GM12878 (cell line): ENCODE measurements around the gene ZNF407. TPM values are rescaled to one million over a fixed set of nuclear protein-coding genes. Genes with fewer than 3 reads are reported as not detected.

Experiments used
- ATAC-seq: fragments of 200-7000 bp; cut with Tn5 transposase; 3 replicates; pipeline ENCODE4 v1.9.1; 2020; ENCODE audit warnings: mild to moderate bottlenecking, moderate library complexity
- BruUV-seq: library from RNA; stranded (reverse); fragments of 400-500 nt; replicated peaks from 2 replicates; lab custom pipeline; 2021; lab: Mats Ljungman, UMichigan
- CTCF ChIA-PET: fragments of 300-600 bp; sonication (Branson Sonifier 250); formaldehyde crosslinking; extraction: SDS; loops from one replicate; lab custom pipeline; 2021; ENCODE audit warnings: inconsistent platforms; lab: Yijun Ruan, JAX
- POLR2A ChIA-PET: fragments of 350-600 bp; formaldehyde crosslinking; extraction: SDS; loops from one replicate; lab custom pipeline; 2021; ENCODE audit warnings: inconsistent platforms; lab: Charles Lee
- RAD21 ChIA-PET: fragments of 300-600 bp; sonication (Branson Sonifier 250); formaldehyde crosslinking; loops from one replicate; lab custom pipeline; 2023; ENCODE audit warnings: antibody characterized with exemption; ENCODE audit not compliant: unreplicated experiment; lab: Charles Lee
- SMC1A ChIA-PET: fragments of 300-600 bp; sonication (Branson Sonifier 250); formaldehyde crosslinking; loops from one replicate; lab custom pipeline; 2023; ENCODE audit not compliant: unreplicated experiment, uncharacterized antibody; lab: Charles Lee
- DNase-seq: peaks from one replicate; pipeline ENCODE4 v3.0.0-alpha.2; 2011; ENCODE audit warnings: low read depth, low spot score
- FAIRE-seq: peaks from 3 replicates; lab custom pipeline; 2011; peaks lifted over from hg19 to GRCh38; lab: Jason Lieb, UNC
- H2AFZ ChIP-seq: 2 replicates; pipeline ENCODE4 v1.6.0; 2011; ENCODE audit warnings: low read depth, low read length, control low read depth; ENCODE audit not compliant: control insufficient read depth
- H3K27ac ChIP-seq: 2 replicates; pipeline ENCODE4 v1.5.1; 2011; ENCODE audit warnings: control low read depth; ENCODE audit not compliant: control insufficient read depth, insufficient read depth
- H3K27me3 ChIP-seq, 2 experiments: replicated peaks in 1 of 2; 2 replicates each; pipeline versions ENCODE4 v1.6.0 to v1.6.1; 2011; ENCODE audit warnings: low read length in 1 of 2; ENCODE audit not compliant: control insufficient read depth in 2 of 2, insufficient read depth in 2 of 2
- H3K36me3 ChIP-seq, 2 experiments: 2 replicates each; pipeline ENCODE4 v1.5.1; 2011; ENCODE audit warnings: low read length in 1 of 2; ENCODE audit not compliant: control insufficient read depth in 2 of 2, insufficient read depth in 2 of 2
- H3K4me1 ChIP-seq: 2 replicates; pipeline ENCODE4 v1.6.1; 2011; ENCODE audit warnings: mild to moderate bottlenecking, low read length, moderate library complexity, mixed read lengths; ENCODE audit not compliant: control insufficient read depth, insufficient read depth
- H3K4me2 ChIP-seq: 2 replicates; pipeline ENCODE4 v1.6.0; 2011; ENCODE audit warnings: control low read depth; ENCODE audit not compliant: control insufficient read depth, insufficient read depth
- H3K4me3 ChIP-seq: fragments of 200-600 bp; sonication (generic); 2 replicates; pipeline ENCODE4 v1.5.1; 2016
- H3K79me2 ChIP-seq: 2 replicates; pipeline ENCODE4 v1.6.0; 2011; ENCODE audit warnings: low read length; ENCODE audit not compliant: control insufficient read depth, insufficient read depth
- H3K9ac ChIP-seq: 2 replicates; pipeline ENCODE4 v1.8.0; 2011; ENCODE audit warnings: low read length, control low read depth, mixed read lengths; ENCODE audit not compliant: control insufficient read depth, insufficient read depth
- H3K9me3 ChIP-seq: replicated peaks from 3 replicates; pipeline ENCODE4 v1.5.1; 2011; ENCODE audit warnings: mild to moderate bottlenecking, low read length; ENCODE audit not compliant: control insufficient read depth, insufficient read depth
- H4K20me1 ChIP-seq: 2 replicates; pipeline ENCODE4 v1.6.0; 2011; ENCODE audit not compliant: control insufficient read depth, insufficient read depth
- BACH1 ChIP-seq: fragments of 450-650 bp; IDR thresholded peaks from 2 replicates; pipeline ENCODE4 v1.6.1; 2017; ENCODE audit warnings: mild to moderate bottlenecking, borderline replicate concordance
- BMI1 ChIP-seq: fragments of 450-650 bp; IDR thresholded peaks from 2 replicates; pipeline ENCODE4 v1.6.1; 2016; ENCODE audit warnings: mild to moderate bottlenecking, moderate library complexity, borderline replicate concordance
- HDAC2 ChIP-seq: fragments of 200-600 bp; sonication (generic); IDR thresholded peaks from 2 replicates; pipeline ENCODE4 v1.6.1; 2017
- LARP7 ChIP-seq: fragments of 450-650 bp; IDR thresholded peaks from 2 replicates; pipeline ENCODE4 v1.6.1; 2017; ENCODE audit warnings: mild to moderate bottlenecking
- NR2F1 ChIP-seq: fragments of 450-650 bp; conservative IDR thresholded peaks from 2 replicates; pipeline ENCODE4 v1.6.1; 2017; ENCODE audit warnings: mild to moderate bottlenecking
- RBBP5 ChIP-seq: fragments of 200-600 bp; sonication (generic); conservative IDR thresholded peaks from 2 replicates; pipeline ENCODE4 v1.6.1; 2016
- ZNF622 ChIP-seq: fragments of 450-650 bp; IDR thresholded peaks from 2 replicates; pipeline ENCODE4 v1.6.1; 2017; ENCODE audit warnings: mild to moderate bottlenecking, inconsistent platforms
- WGBS: methylation state at CpG from one replicate; pipeline ENCODE4 v1.1.6; 2016; ENCODE audit warnings: low lambda C conversion rate; ENCODE audit not compliant: insufficient replicate concordance, insufficient coverage; ENCODE audit errors: missing lambda C conversion rate; 5-methylcytosine and 5-hydroxymethylcytosine counted together
- in situ Hi-C: fragments of 300-500 bp; cut with MboI; formaldehyde crosslinking; loops from 9 replicates; pipeline ENCODE4 v1.14.3; 2018; ENCODE audit warnings: mixed read lengths
- intact Hi-C: fragments of 100-400 bp; cut with micrococcal nuclease; formaldehyde crosslinking; loops from one replicate; pipeline ENCODE4 v1.14.2; 2022; ENCODE audit not compliant: unreplicated experiment
- polyA plus RNA-seq, 11 experiments: library from polyadenylated mRNA; depleted of rRNA in 4 of 11; unstranded in 6 of 11; stranded (reverse) in 5 of 11; fragments of >200 nt; fragmentation: Nextera tagmentation in 4 of 11; fragmentation: Illumina TruSeq in 1 of 11; extraction: Ambion mirVana in 4 of 11; extraction: Trizol in 1 of 11; gene quantifications; 1 replicate in 1 of 11; 2 replicates in 10 of 11; pipeline versions ENCODE4 v1.2.1 to v1.2.3, GENCODE V29; 2011 to 2016; ENCODE audit warnings: inconsistent platforms in 2 of 11, missing spikeins in 2 of 11, low read depth in 1 of 11
- total RNA-seq, 4 experiments: library from RNA; depleted of rRNA in 3 of 4; stranded (reverse); fragments of >200 nt in 3 of 4; fragmentation: Illumina TruSeq in 1 of 4; extraction: Trizol in 1 of 4; gene quantifications; 2 replicates each; pipeline versions ENCODE4 v1.2.1 to v1.2.3, GENCODE V29; 2013 to 2021
- TF ChIP-seq, protein P1 (sequence below): fragments of 450-650 bp; IDR thresholded peaks from 2 replicates; pipeline ENCODE4 v1.6.1; 2017; ENCODE audit warnings: mild to moderate bottlenecking
- TF ChIP-seq, protein P2 (sequence below): fragments of 450-650 bp; IDR thresholded peaks from 2 replicates; pipeline ENCODE4 v1.6.1; 2018; ENCODE audit warnings: borderline replicate concordance, mild to moderate bottlenecking; ENCODE audit not compliant: partially characterized antibody

Gene ZNF407
- total and polyA plus RNA-seq, 10 of the 15 experiments (the other 5 are each of a cell fraction or from before 2014, with no cell fraction given): 0.69 to 11.6 (median 5.3) TPM

DNA sequence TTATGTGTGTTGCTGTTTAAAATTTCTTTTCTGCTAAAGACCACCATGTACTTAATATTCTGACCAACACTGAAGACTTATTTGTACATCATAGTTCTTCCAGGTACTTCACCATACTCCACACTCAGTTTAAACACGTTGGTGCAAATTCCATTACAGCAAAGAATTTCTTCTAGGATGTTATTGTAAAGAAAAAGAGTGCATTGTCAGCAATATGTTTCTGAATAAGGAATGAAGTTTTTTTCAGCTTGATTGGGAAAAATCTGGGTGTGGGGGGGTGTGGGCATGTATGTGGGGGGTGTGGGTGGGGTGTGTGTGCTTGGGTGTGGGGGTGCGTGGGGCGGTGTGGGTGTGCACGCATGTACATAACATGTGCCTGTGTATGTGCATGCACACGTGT lies 447.1 kb downstream of the ZNF407 start (continued):
- TF ChIP-seq, protein P1, sequence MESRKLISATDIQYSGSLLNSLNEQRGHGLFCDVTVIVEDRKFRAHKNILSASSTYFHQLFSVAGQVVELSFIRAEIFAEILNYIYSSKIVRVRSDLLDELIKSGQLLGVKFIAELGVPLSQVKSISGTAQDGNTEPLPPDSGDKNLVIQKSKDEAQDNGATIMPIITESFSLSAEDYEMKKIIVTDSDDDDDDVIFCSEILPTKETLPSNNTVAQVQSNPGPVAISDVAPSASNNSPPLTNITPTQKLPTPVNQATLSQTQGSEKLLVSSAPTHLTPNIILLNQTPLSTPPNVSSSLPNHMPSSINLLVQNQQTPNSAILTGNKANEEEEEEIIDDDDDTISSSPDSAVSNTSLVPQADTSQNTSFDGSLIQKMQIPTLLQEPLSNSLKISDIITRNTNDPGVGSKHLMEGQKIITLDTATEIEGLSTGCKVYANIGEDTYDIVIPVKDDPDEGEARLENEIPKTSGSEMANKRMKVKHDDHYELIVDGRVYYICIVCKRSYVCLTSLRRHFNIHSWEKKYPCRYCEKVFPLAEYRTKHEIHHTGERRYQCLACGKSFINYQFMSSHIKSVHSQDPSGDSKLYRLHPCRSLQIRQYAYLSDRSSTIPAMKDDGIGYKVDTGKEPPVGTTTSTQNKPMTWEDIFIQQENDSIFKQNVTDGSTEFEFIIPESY: no peak
- no peak for TF ChIP-seq BACH1
- no peak for TF ChIP-seq NR2F1
- no peak for TF ChIP-seq BMI1
- no peak for TF ChIP-seq HDAC2
- TF ChIP-seq, all 136 proteins: peak for 0

DNA sequence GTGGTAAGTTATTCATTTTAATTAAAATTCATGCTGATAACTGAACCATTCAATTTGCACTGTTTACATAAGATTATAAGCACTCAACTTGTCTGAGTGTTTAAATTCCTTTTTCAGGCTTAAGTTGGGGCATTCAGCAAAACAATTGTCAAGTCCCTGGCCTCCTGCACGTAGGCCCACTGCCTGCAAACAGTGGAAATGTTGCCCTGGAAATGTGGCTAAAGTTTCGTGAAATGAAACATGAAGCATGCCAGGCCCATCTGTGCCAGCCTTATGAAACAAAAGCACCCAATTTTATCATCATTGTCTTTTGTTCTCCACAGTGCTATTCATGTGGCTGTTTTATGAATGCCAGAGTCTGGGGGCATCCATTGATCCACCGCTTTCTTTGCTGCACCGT lies 447.6 kb downstream of the ZNF407 start:
- no peak for ATAC-seq
- Histone ChIP-seq H3K9ac (no peak overlapping the region), H2AFZ (no peak overlapping the region), H3K4me3 (no peak overlapping the region), H4K20me1 (no peaks in the 10 kb centered on the region), H3K4me2 (no peak overlapping the region), H3K36me3 (no peaks in the 10 kb centered on the region), H3K27ac (no peak overlapping the region), H3K4me1 (no peaks in the 10 kb centered on the region), H3K27me3 (no peaks in the 10 kb centered on the region), H3K79me2 (no peaks in the 10 kb centered on the region), H3K9me3 (no peaks in the 10 kb centered on the region)
- ChIA-PET POLR2A (no interaction called here), SMC1A (no interaction called here), CTCF (no interaction called here), RAD21 (no interaction called here)
- no peak for FAIRE-seq
- TF ChIP-seq LARP7: no peak
- no peak for TF ChIP-seq ZNF622
- no peak for TF ChIP-seq RBBP5
- TF ChIP-seq, protein P2, sequence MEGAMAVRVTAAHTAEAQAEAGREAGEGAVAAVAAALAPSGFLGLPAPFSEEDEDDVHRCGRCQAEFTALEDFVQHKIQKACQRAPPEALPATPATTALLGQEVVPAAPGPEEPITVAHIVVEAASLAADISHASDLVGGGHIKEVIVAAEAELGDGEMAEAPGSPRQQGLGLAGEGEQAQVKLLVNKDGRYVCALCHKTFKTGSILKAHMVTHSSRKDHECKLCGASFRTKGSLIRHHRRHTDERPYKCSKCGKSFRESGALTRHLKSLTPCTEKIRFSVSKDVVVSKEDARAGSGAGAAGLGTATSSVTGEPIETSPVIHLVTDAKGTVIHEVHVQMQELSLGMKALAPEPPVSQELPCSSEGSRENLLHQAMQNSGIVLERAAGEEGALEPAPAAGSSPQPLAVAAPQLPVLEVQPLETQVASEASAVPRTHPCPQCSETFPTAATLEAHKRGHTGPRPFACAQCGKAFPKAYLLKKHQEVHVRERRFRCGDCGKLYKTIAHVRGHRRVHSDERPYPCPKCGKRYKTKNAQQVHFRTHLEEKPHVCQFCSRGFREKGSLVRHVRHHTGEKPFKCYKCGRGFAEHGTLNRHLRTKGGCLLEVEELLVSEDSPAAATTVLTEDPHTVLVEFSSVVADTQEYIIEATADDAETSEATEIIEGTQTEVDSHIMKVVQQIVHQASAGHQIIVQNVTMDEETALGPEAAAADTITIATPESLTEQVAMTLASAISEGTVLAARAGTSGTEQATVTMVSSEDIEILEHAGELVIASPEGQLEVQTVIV: no peak
- DNase-seq: no peak
- WGBS: 81% methylated on average over 4 of the region's 4 CpGs
- intact Hi-C loops: no loop called here
- in situ Hi-C loops: no loop called here
- no TSS peak for BruUV-seq
